ENCODE results near the gene ALPI.

ALPI gene

GRCh38 chr2:232485757-232486557, 30.0 kb downstream of the ALPI start:
- no peak for DNase-seq (ENCODE audit: low spot score)

- DNase-seq (ENCODE audit: low spot score), result no peak
Measured at GRCh38 chr2:232486558-232487384, 30.8 kb downstream of the ALPI start.

GRCh38 chr2:232487385-232488096, 31.6 kb downstream of the ALPI start, which contains the start of gene ECEL1:
TSS of gene ECEL1 (minus strand) at chr2:232487834. CDS start at chr2:232486653, 1,181 bp downstream.
- no peak for DNase-seq (ENCODE audit: low spot score)

- DNase-seq (ENCODE audit: low spot score), result no peak
Measured at GRCh38 chr2:232488097-232488711, 32.3 kb downstream of the ALPI start.

- DNase-seq (ENCODE audit: low spot score), result no peak
Measured at GRCh38 chr2:232488721-232489300, 32.9 kb downstream of the ALPI start.

- DNase-seq (ENCODE audit: low spot score), result no peak
Measured at GRCh38 chr2:232489516-232490220, 33.7 kb downstream of the ALPI start.

- DNase-seq (ENCODE audit: low spot score), result no peak
Measured at GRCh38 chr2:232490221-232491138, 34.5 kb downstream of the ALPI start.

GRCh38 chr2:232491139-232491780, 35.3 kb downstream of the ALPI start:
- DNase-seq (ENCODE audit: low spot score), result no peak

GRCh38 chr2:232492236-232492848, 36.4 kb downstream of the ALPI start:
- no peak for DNase-seq (ENCODE audit: low spot score)

GRCh38 chr2:232492963-232493700, 37.2 kb downstream of the ALPI start:
- no peak for DNase-seq (ENCODE audit: low spot score)

- no peak for DNase-seq (ENCODE audit: low spot score)
Measured at GRCh38 chr2:232493701-232494474, 37.9 kb downstream of the ALPI start.

GRCh38 chr2:232494542-232494941, 38.6 kb downstream of the ALPI start:
- DNase-seq (ENCODE audit: low spot score), result no peak

- DNase-seq (ENCODE audit: low spot score), result no peak
Measured at GRCh38 chr2:232495292-232495691, 39.3 kb downstream of the ALPI start.

- DNase-seq (ENCODE audit: low spot score), result no peak
Measured at GRCh38 chr2:232496501-232497270, 40.7 kb downstream of the ALPI start.

- DNase-seq (ENCODE audit: low spot score), result no peak
Measured at GRCh38 chr2:232497348-232497747, 41.4 kb downstream of the ALPI start.

- no peak for DNase-seq (ENCODE audit: low spot score)
Measured at GRCh38 chr2:232498452-232498851, 42.5 kb downstream of the ALPI start.

GRCh38 chr2:232501331-232501771, 45.4 kb downstream of the ALPI start:
- no peak for DNase-seq (ENCODE audit: low spot score)

Measured in RKO (cell line).